HG02884 (cell line): ENCODE results near the gene MCF2.
"Not testable (repeated sequence)": the region's sequence is repeated elsewhere in the genome, so short reads cannot be mapped to it uniquely, and the experiment has no call there.

ENCODE experiments used
- ATAC-seq: cut with Tn5 transposase; IDR thresholded peaks from one replicate; pipeline ENCODE4 v1.9.1; 2021; ENCODE audit warnings: mild to moderate bottlenecking, moderate library complexity; ENCODE audit not compliant: unreplicated experiment

Gene MCF2

GRCh38 chrX:139708067-139708466, at the start of gene MCF2:
Gene MCF2 (minus strand): TSS chrX:139708167. CDS start chrX:139651744, 56,423 bp downstream.
- no peak for ATAC-seq

- no peak for ATAC-seq
Measured at GRCh38 chrX:139751053-139751452, 43.1 kb upstream of the MCF2 start.

- ATAC-seq = no peak
Measured at GRCh38 chrX:139750390-139750789, 42.4 kb upstream of the MCF2 start.

- peak; percentile 93 for ATAC-seq
Measured at GRCh38 chrX:139739138-139739537, 31.2 kb upstream of the MCF2 start.

GRCh38 chrX:139738581-139738980, 30.6 kb upstream of the MCF2 start:
- no peak for ATAC-seq

- ATAC-seq = no peak
Measured at GRCh38 chrX:139736151-139736550, 28.2 kb upstream of the MCF2 start.

GRCh38 chrX:139734996-139735395, 27.0 kb upstream of the MCF2 start:
- no peak for ATAC-seq

- peak; percentile 98 for ATAC-seq
Measured at GRCh38 chrX:139725720-139726119, 17.8 kb upstream of the MCF2 start.

GRCh38 chrX:139724626-139725025, 16.7 kb upstream of the MCF2 start:
- ATAC-seq = no peak

- no peak for ATAC-seq
Measured at GRCh38 chrX:139720979-139721378, 13.0 kb upstream of the MCF2 start.

- ATAC-seq = no peak
Measured at GRCh38 chrX:139720136-139720535, 12.2 kb upstream of the MCF2 start.

- ATAC-seq = no peak
Measured at GRCh38 chrX:139702658-139703057, 5.3 kb downstream of the MCF2 start.

- ATAC-seq = no peak
Measured at GRCh38 chrX:139692908-139693307, 15.1 kb downstream of the MCF2 start.

GRCh38 chrX:139692506-139692849, 15.5 kb downstream of the MCF2 start:
- ATAC-seq = no peak

- no peak for ATAC-seq
Measured at GRCh38 chrX:139691843-139692505, 16.0 kb downstream of the MCF2 start.

GRCh38 chrX:139691493-139691842, 16.5 kb downstream of the MCF2 start:
- no peak for ATAC-seq

- not testable (repeated sequence) for ATAC-seq
Measured at GRCh38 chrX:139685175-139685574, 22.8 kb downstream of the MCF2 start.

- ATAC-seq = no peak
Measured at GRCh38 chrX:139680356-139680755, 27.6 kb downstream of the MCF2 start.

- ATAC-seq = peak; percentile 81
Measured at GRCh38 chrX:139647597-139647996, 60.4 kb downstream of the MCF2 start.

- no peak for ATAC-seq
Measured at GRCh38 chrX:139642241-139642927, 65.6 kb downstream of the MCF2 start.

- no peak for ATAC-seq
Measured at GRCh38 chrX:139640259-139640658, 67.7 kb downstream of the MCF2 start.

GRCh38 chrX:139639253-139639652, 68.7 kb downstream of the MCF2 start:
- no peak for ATAC-seq

- no peak for ATAC-seq
Measured at GRCh38 chrX:139600105-139600504, 107.9 kb downstream of the MCF2 start.
